ENCODE results near the gene PPT2. TPM values are rescaled to one million over a fixed set of nuclear protein-coding genes. Genes with fewer than 3 reads are reported as not detected.
"Not testable (repeated sequence)": the region's sequence is repeated elsewhere in the genome, so short reads cannot be mapped to it uniquely, and the experiment has no call there.

Gene PPT2
- total RNA-seq, 2 donors from 2014 or later = 18.6 to 32.9 TPM

DNA sequence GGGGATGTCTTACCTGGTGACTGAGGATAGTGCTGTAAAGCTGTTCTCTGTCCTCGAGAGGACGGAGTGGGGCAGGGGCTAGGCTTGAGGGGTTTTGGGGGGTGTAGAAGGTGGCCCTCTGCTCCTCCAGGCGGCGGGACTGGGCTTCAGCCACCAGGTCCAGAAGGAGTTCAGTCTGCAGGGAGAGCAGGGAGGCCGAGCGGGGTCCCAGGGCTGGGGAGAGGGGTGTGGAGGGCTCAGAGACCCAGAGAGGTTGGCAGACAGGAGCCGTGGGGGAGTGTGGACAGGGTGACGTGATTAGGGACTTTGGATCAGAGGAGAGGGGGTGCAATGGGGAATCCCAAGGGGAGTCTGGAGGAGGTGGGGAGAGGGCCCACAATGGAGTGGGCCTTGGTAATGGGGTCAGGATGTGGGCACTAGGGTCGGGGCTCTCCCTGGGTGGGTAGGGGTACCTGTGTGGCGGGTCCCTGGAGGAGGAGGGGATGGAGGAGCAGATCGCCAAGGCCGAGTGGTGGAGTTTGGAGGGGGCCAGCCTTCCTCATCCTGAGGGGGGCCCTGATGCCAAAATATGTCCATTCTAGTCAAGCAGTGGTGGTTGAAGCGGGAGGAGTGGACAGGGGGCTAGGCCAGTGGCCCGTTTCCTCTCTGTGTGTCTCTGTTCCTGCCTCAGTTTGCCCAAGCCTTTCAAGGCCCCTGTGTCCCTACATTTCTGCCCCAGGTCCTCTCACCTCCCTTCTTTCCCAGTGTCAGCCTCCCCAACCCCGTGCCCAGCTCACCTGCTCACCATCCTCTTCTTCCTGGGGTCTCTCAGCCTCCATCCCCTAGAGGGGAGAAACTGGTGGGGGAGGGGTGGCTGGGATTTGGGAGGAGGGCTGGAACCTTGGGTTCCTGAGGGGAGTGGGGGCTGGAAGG, 38.0 kb downstream of the PPT2 start:
- intact Hi-C loops (cut with DNase I) = no loop called here
- no peak overlapping the region for H3K4me3 ChIP-seq
- no peaks in the 10 kb centered on the region for H3K4me1 ChIP-seq (replicated peaks)
- peak overlapping the region; percentile 47 to 98 for H3K27ac ChIP-seq
- no peaks in the 10 kb centered on the region for H3K36me3 ChIP-seq
- TF ChIP-seq CTCF (IDR thresholded peaks at IDR 0.05) (no peak), POLR2AphosphoS5 (IDR thresholded peaks at IDR 0.05) (no peak), POLR2A (IDR thresholded peaks at IDR 0.05) (no peak)
- no peaks in the 10 kb centered on the region for H3K27me3 ChIP-seq (replicated peaks; ENCODE audit: insufficient read depth)
- 74% methylated on average over 15 of the region's 15 CpGs for WGBS
- DNase-seq (ENCODE audit: low spot score) = no peak
- no peaks in the 10 kb centered on the region for H3K9me3 ChIP-seq

DNA sequence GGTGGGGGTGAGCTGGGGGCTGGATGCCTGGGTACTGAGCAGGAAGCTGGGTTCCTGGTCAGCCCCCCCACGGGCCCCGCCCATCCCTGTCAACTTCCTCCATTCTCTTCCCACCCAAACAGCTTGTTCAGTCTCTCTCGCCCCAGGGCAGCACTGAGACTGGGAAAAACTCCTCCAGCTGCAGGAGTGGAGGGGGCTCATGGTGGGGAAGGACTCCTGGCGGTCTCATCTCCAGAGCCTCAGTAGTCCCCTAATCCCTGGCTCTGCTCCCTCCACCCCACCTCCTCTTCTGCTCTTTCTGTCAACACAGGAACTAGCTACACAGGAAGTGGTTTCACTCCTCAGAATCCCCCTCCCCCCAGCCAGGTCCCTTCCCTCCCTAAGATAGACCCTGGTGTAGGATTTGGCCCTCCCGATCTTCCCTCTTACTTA, 38.7 kb downstream of the PPT2 start, which contains the start of gene GPSM3:
GPSM3 (minus strand) TSS at position 36 of the 432 bp plus-strand sequence. CDS start 130 bp downstream, outside the sequence.
- 12% methylated on average over 5 of the region's 5 CpGs for whole genome bisulfite sequencing
- DNase-seq (ENCODE audit: low spot score) = no peak
- intact Hi-C loops (cut with DNase I) = no loop called here

GRCh38 chr6:32193096-32193495, 39.2 kb downstream of the PPT2 start:
- intact Hi-C loops (cut with DNase I); H3K36me3 ChIP-seq; H3K4me3 ChIP-seq; H3K27me3 ChIP-seq (replicated peaks; ENCODE audit: insufficient read depth); H3K4me1 ChIP-seq (replicated peaks); DNase-seq (ENCODE audit: low spot score); H3K9me3 ChIP-seq: not testable (repeated sequence)
- H3K27ac ChIP-seq = peak overlapping the region; percentile 47 to 98
- WGBS = 78% methylated on average over 13 of the region's 13 CpGs

More for the DNA sequence above, 38.7 kb downstream of the PPT2 start, which contains the start of gene GPSM3:
- H3K36me3 ChIP-seq = no peaks in the 10 kb centered on the region
- no peak within 1 kb of the TSS for H3K4me3 ChIP-seq
- H3K27me3 ChIP-seq (replicated peaks; ENCODE audit: insufficient read depth) = no peaks in the 10 kb centered on the region
- TF ChIP-seq POLR2AphosphoS5 (IDR thresholded peaks at IDR 0.05) (no peak), POLR2A (IDR thresholded peaks at IDR 0.05) (peak; percentile 19), CTCF (IDR thresholded peaks at IDR 0.05) (no peak)
- H3K4me1 ChIP-seq (replicated peaks) = no peaks in the 10 kb centered on the region
- peak within 1 kb of the TSS; percentile 47 to 98 for H3K27ac ChIP-seq
- no peaks in the 10 kb centered on the region for H3K9me3 ChIP-seq

DNA sequence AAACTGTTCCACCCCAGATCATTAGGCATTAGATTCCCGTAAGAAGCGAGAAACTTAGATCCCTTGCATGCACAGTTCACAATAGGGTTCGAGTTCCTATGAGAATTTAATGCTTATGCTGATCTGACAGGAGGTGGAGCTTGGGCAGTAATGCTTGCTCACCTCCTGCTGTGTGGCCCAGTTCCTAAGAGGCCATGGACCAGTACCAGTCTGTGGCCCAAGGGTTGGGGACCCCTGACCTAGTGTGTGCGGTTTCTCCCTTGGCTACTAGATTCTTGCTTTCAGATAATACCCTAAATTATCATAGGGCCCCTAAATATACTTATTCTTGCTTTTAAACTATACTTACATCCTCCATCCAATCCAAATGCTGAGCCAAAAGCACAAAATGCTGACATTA, 40.4 kb downstream of the PPT2 start:
- 88% methylated on average over 4 of the region's 4 CpGs for WGBS

More for the DNA sequence above, 40.4 kb downstream of the PPT2 start:
- no peaks in the 10 kb centered on the region for H3K27me3 ChIP-seq (replicated peaks; ENCODE audit: insufficient read depth)
- intact Hi-C loops (cut with DNase I) = loop anchor here (2.0 kb wide), 1 partner anchor 76 kb away; no protein-coding TSS in a partner anchor
- H3K4me1 ChIP-seq (replicated peaks) = no peaks in the 10 kb centered on the region
- DNase-seq (ENCODE audit: low spot score) = no peak
- H3K36me3 ChIP-seq = no peaks in the 10 kb centered on the region
- H3K27ac ChIP-seq = peak overlapping the region; percentile 99
- no peaks in the 10 kb centered on the region for H3K9me3 ChIP-seq
- no peak for TF ChIP-seq POLR2AphosphoS5 (IDR thresholded peaks at IDR 0.05)
- no peak for TF ChIP-seq CTCF (IDR thresholded peaks at IDR 0.05)
- TF ChIP-seq POLR2A (IDR thresholded peaks at IDR 0.05) = no peak
- H3K4me3 ChIP-seq = no peak overlapping the region

All from prostate gland (tissue), 2 donors.